Common myeloid progenitor, CD34-positive (primary cell): ENCODE measurements around the gene TRAPPC2L.

ENCODE experiments used
- CTCF ChIA-PET: fragments of 350-600 bp; sonication (Branson Sonifier 250); formaldehyde crosslinking; loops from one replicate; lab custom pipeline; 2021; ENCODE audit warnings: antibody characterized with exemption; lab: Charles Lee
- POLR2A ChIA-PET: fragments of 350-600 bp; sonication (Branson Sonifier 250); formaldehyde crosslinking; loops from one replicate; lab custom pipeline; 2021; ENCODE audit warnings: antibody characterized with exemption; lab: Charles Lee
- DNase-seq, 3 donors: peaks; one replicate each; pipeline versions ENCODE4 v3.0.0 to v3.0.0-alpha.2; 2013
- H3K27ac ChIP-seq, 2 experiments: 1 replicate in 1 of 2; 2 replicates in 1 of 2; pipeline ENCODE4 v1.7.0; 2013; ENCODE audit warnings: inconsistent platforms in 2 of 2, low read length in 2 of 2, mild to moderate bottlenecking in 2 of 2, low read depth in 1 of 2, moderate library complexity in 1 of 2; ENCODE audit not compliant: severe bottlenecking in 2 of 2, insufficient read depth in 1 of 2, poor library complexity in 1 of 2
- H3K27me3 ChIP-seq, 5 experiments: replicated peaks in 2 of 5; 1 replicate in 3 of 5; 2 replicates in 2 of 5; pipeline versions ENCODE4 v1.6.1 to v1.7.0; 2013; ENCODE audit warnings: low read length in 4 of 5, mild to moderate bottlenecking in 2 of 5, moderate library complexity in 2 of 5, inconsistent platforms in 1 of 5; ENCODE audit not compliant: insufficient read depth in 5 of 5, control insufficient read depth in 4 of 5
- H3K36me3 ChIP-seq, 4 experiments: 1 replicate in 2 of 4; 2 replicates in 2 of 4; pipeline versions ENCODE4 v1.6.1 to v1.7.0; 2013; ENCODE audit warnings: low read length in 3 of 4, control low read depth in 1 of 4, mild to moderate bottlenecking in 1 of 4; ENCODE audit not compliant: control insufficient read depth in 4 of 4, insufficient read depth in 4 of 4
- H3K4me1 ChIP-seq, 4 experiments: 1 replicate in 3 of 4; 2 replicates in 1 of 4; pipeline versions ENCODE4 v1.6.1 to v1.7.1; 2013; ENCODE audit warnings: low read length in 3 of 4, mild to moderate bottlenecking in 3 of 4, control low read depth in 1 of 4, inconsistent platforms in 1 of 4, moderate library complexity in 1 of 4; ENCODE audit not compliant: control insufficient read depth in 4 of 4, insufficient read depth in 4 of 4; ENCODE audit errors: control extremely low read depth in 1 of 4
- H3K4me3 ChIP-seq, 7 experiments: 1 replicate in 4 of 7; 2 replicates in 3 of 7; pipeline versions ENCODE4 v1.5.1 to v1.7.0; 2013; ENCODE audit warnings: mild to moderate bottlenecking in 7 of 7, low read length in 6 of 7, moderate library complexity in 6 of 7, inconsistent platforms in 2 of 7, low read depth in 2 of 7, control low read depth in 1 of 7; ENCODE audit not compliant: insufficient read depth in 4 of 7, control insufficient read depth in 1 of 7; ENCODE audit errors: extremely low read depth in 1 of 7
- H3K9me3 ChIP-seq, 5 experiments: 1 replicate in 4 of 5; 2 replicates in 1 of 5; pipeline versions ENCODE4 v1.6.1 to v1.7.1; 2013; ENCODE audit warnings: low read length in 4 of 5, mild to moderate bottlenecking in 2 of 5, inconsistent platforms in 1 of 5, low read depth in 1 of 5, moderate library complexity in 1 of 5; ENCODE audit not compliant: control insufficient read depth in 4 of 5, insufficient read depth in 2 of 5; ENCODE audit errors: control extremely low read depth in 1 of 5
- WGBS: methylation state at CpG from one replicate; pipeline ENCODE4 v1.1.5; 2013; ENCODE audit not compliant: insufficient coverage; 5-methylcytosine and 5-hydroxymethylcytosine counted together

The TRAPPC2L gene

DNA sequence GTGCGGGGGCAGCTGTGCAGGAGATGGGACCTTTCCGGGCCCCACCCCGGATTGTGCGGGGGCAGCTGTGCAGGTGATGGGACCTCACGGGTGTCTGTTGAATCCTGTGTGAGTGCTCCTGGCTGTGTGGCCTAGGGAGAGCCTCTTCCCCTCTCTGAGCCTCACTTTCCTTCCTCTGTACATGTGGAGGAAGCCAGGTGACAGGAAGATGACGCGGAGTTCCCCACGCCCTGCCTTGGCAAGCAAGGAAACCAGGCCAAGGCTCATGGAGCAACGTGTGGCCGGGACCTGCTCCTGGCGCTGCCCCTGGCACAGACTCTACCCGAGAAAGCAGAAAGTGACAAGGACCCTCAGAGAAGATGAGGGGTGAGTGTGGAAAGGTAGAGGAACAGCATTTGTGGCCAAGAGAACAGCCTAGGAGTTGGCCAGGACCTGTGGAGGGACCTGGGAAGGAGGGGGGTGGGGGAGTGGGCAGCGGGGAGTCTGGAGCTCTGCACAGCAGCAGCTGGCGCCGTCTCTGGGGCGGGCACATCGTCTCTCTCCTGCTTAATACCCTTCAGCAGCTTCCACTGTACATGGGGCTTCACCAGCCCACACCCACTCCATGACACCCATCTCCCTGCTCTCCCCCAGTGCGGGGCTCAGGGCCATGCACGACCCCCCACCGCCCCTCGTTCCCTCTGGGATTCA is 47.9 kb downstream of the TRAPPC2L start:
- no peak overlapping the region for H3K27ac ChIP-seq
- no peak for DNase-seq
- H3K4me1 ChIP-seq = peaks cover 0 to 21% (median 16%) of the 10 kb centered on the region in 4 experiments
- no peak overlapping the region for H3K4me3 ChIP-seq
- H3K36me3 ChIP-seq = peaks cover 0 to 64% (median 43%) of the 10 kb centered on the region in 4 experiments
- 77% methylated on average over 15 of the region's 21 CpGs for WGBS
- no peaks in the 10 kb centered on the region for H3K9me3 ChIP-seq
- POLR2A ChIA-PET = no interaction called here
- CTCF ChIA-PET = interaction anchor here (1.0 kb wide), 1 partner anchor 162 kb away, joined by 3 read pairs; no protein-coding TSS in a partner anchor
- H3K27me3 ChIP-seq = no peaks in the 10 kb centered on the region

DNA sequence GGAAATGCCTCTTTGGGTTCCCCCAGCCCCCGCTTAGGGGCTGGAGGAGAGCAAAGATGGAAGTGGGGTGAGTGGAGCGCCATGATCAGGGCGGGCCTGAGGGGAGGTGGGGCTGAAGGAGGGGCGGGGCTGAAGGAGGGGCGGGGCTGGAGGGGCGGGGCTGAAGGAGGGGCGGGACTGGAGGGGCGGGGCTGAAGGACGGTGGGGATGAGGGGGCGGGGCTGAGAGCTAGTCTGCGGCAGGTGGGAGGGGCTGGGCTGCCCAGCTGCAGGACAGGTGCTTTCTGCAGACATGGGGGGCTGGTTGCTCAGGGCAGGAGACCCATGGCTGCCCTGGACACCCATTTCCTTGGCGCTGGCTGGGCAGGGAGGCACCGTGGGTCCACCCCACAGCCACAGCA is 48.6 kb downstream of the TRAPPC2L start:
- Histone ChIP-seq H3K27ac (no peak overlapping the region), H3K4me3 (no peak overlapping the region), H3K27me3 (no peaks in the 10 kb centered on the region), H3K4me1 (peaks cover 0 to 21% (median 16%) of the 10 kb centered on the region in 4 experiments), H3K9me3 (no peaks in the 10 kb centered on the region), H3K36me3 (peaks cover 0 to 64% (median 41%) of the 10 kb centered on the region in 4 experiments)
- 100% methylated on average over 1 of the region's 13 CpGs for WGBS
- ChIA-PET CTCF (interaction anchor here (1.0 kb wide), 1 partner anchor 163 kb away, joined by 3 read pairs; no protein-coding TSS in a partner anchor), POLR2A (no interaction called here)
- peak in 2 of 3 donors; percentile 40 to 43 for DNase-seq

DNA sequence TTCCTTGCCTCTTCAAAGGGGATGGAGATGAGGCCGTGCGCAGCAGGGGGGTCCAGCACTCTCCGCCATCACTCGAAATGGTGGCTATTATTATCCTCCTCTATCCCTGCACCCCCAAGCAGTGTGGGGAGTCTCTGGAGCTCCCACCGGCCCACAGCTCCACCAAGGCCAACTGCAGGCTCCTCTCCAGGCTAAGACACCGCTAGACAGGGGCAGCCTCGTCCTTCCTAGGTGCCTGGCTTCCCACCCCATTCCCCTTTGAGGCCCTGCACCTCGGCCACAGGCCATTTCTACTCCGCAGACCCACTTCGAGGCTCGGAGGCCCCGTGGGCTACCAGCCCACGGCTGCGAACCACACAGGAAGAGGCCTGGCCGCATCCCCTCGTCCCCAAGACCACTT is 49.1 kb downstream of the TRAPPC2L start:
- WGBS = 87% methylated on average over 16 of the region's 16 CpGs
- no peak for DNase-seq
- no peaks in the 10 kb centered on the region for H3K27me3 ChIP-seq
- H3K9me3 ChIP-seq = no peaks in the 10 kb centered on the region
- POLR2A ChIA-PET = no interaction called here
- H3K4me1 ChIP-seq = peaks cover 0 to 21% (median 17%) of the 10 kb centered on the region in 4 experiments
- H3K4me3 ChIP-seq = no peak overlapping the region
- CTCF ChIA-PET = no interaction called here
- peaks cover 0 to 62% (median 38%) of the 10 kb centered on the region in 4 experiments for H3K36me3 ChIP-seq
- no peak overlapping the region for H3K27ac ChIP-seq

DNA sequence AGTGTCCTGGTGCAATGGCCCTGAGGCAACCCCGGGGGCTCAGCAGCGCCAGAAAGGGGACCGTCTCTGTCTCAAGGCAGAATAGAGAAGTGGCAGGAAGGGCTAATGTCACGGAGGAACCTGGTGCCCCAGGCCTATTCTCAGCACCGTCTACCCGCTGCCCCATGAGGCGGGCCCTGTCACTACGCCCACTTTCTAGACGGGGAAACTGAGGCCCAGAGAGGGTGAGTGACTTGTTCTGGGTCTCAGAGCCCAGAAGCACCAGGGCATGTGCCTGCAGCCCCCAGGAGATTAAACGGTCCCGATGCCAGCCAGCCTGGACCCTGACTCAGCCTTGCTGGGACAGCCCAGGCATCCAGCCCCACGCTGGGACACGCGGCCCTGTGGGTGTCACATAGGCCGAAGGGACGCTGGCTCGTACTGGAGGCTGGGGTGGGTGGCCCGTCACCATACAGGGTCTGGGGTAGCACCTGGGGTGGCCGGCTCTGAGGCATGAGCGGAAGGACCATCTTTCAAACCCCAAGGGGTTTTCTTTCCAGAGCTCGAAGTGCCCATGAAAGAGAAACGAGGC is 49.7 kb downstream of the TRAPPC2L start:
- DNase-seq = peak in 2 of 3 donors; percentile 25 to 36
- ChIA-PET CTCF (no interaction called here), POLR2A (no interaction called here)
- no peaks in the 10 kb centered on the region for H3K27me3 ChIP-seq
- H3K36me3 ChIP-seq = peaks cover 0 to 62% (median 38%) of the 10 kb centered on the region in 4 experiments
- 94% methylated on average over 21 of the region's 22 CpGs for WGBS
- no peak overlapping the region for H3K27ac ChIP-seq
- H3K9me3 ChIP-seq = no peaks in the 10 kb centered on the region
- no peak overlapping the region for H3K4me3 ChIP-seq
- H3K4me1 ChIP-seq = peaks cover 0 to 23% (median 21%) of the 10 kb centered on the region in 4 experiments

DNA sequence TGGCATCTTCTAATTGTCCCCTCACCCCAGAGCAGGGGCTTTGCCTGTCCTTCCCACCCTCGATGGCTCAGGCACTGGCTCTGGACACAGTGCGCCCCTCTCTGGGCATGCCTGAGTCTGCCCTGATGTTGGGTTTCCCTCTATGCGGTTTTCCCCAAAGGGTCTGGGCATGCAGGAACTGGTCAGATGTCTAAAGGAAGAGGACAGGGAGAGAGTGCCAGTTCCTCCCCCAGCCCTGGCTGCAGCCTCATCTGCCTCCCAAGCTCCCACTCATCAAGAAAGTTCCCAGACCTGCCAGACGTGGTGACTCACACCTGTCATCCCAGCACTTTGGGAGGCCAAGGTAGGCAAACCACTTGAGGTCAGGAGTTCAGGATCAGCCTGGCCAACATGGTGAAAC is 50.8 kb downstream of the TRAPPC2L start:
- no peak overlapping the region for H3K4me3 ChIP-seq
- H3K36me3 ChIP-seq = peaks cover 0 to 62% (median 42%) of the 10 kb centered on the region in 4 experiments
- POLR2A ChIA-PET = no interaction called here
- no peaks in the 10 kb centered on the region for H3K27me3 ChIP-seq
- no peak for DNase-seq
- H3K9me3 ChIP-seq = no peaks in the 10 kb centered on the region
- CTCF ChIA-PET = interaction anchor here (0.8 kb wide), 1 partner anchor 11 kb away, joined by 3 read pairs; no protein-coding TSS in a partner anchor
- H3K27ac ChIP-seq = no peak overlapping the region
- WGBS = 82% methylated on average over 3 of the region's 4 CpGs
- peaks cover 0 to 25% (median 21%) of the 10 kb centered on the region in 4 experiments for H3K4me1 ChIP-seq

DNA sequence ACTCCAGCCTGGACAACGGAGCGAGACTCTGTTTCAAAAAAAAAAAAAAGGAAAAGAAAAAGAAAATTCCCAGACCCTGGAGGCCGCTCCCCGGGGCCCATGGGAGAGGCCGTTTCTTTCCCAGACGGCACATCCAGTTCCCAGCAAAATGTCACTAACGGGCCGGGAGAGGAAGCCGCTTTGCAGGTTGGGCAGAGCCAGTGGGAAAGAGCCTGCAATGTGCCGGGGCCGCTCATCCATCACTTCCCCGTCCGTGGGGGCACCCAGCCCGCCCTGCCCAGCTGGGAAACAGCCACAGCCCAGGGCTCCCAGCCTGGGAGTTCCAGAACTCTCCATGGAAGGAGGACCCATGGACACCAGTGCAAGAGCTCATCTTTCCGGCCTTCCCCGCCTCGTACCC is 51.4 kb downstream of the TRAPPC2L start:
- peaks cover 0 to 62% (median 40%) of the 10 kb centered on the region in 4 experiments for H3K36me3 ChIP-seq

More for the DNA sequence above, 51.4 kb downstream of the TRAPPC2L start:
- ChIA-PET CTCF (interaction anchor here (0.8 kb wide), 1 partner anchor 10 kb away, joined by 3 read pairs; no protein-coding TSS in a partner anchor), POLR2A (no interaction called here)
- Histone ChIP-seq H3K27ac (no peak overlapping the region), H3K4me1 (peaks cover 0 to 25% (median 21%) of the 10 kb centered on the region in 4 experiments), H3K9me3 (no peaks in the 10 kb centered on the region), H3K27me3 (no peaks in the 10 kb centered on the region), H3K4me3 (no peak overlapping the region)
- DNase-seq = no peak
- 97% methylated on average over 17 of the region's 17 CpGs for WGBS
